GM18508 (cell line): ENCODE measurements around the gene TNIK.
"Not testable (repeated sequence)": the region's sequence is repeated elsewhere in the genome, so short reads cannot be mapped to it uniquely, and the experiment has no call there.

Experiments used
- ATAC-seq: cut with Tn5 transposase; IDR thresholded peaks from one replicate; pipeline ENCODE4 v1.9.1; 2021; ENCODE audit warnings: moderate number of reproducible peaks; ENCODE audit not compliant: insufficient read depth, unreplicated experiment

The TNIK gene

DNA sequence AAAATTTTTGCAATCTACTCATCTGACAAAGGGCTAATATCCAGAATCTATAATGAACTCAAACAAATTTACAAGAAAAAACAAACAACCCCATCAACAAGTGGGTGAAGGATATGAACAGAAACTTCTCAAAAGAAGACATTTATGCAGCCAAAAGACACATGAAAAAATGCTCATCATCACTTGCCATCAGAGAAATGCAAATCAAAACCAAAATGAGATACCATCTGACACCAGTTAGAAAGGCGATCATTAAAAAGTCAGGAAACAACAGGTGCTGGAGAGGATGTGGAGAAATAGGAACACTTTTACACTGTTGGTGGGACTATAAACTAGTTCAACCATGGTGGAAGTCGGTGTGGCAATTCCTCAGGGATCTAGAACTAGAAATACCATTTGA lies 36.1 kb downstream of the TNIK start:
- ATAC-seq = not testable (repeated sequence)

DNA sequence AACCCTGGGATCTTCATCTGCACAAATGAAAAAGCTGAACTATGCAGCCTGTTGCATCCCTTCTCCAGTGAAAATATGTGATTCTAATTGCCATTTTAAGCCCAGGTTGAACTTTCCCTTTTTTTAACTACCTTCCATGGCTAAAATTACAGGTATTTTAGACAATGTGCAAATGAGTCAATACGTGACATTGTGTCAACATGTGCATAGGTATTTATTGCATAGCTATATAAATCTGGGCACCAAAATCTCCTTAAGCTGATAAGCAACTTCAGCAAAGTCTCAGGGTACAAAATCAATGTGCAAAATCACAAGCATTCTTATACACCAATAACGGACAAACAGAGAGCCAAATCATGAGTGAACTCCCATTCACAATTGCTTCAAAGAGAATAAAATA lies 37.4 kb downstream of the TNIK start:
- ATAC-seq = not testable (repeated sequence)

DNA sequence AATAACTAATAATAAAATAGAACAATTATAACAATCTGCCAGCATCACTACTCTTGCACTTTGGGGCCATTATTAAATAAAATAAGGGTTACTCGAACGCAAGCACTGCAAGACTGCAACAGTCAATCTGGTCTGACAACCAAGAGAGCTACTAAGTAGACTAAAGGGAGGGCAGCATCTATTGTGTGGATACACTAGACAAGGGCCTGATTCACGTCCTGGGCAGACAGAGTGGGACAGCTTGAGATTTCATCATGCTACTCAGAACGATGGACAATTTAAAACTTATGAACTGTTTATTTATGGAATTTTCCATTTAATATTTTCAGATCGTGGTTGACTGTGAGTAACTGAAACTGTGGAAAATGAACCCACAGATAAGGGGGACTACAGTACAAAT lies 39.5 kb downstream of the TNIK start:
- ATAC-seq = no peak

DNA sequence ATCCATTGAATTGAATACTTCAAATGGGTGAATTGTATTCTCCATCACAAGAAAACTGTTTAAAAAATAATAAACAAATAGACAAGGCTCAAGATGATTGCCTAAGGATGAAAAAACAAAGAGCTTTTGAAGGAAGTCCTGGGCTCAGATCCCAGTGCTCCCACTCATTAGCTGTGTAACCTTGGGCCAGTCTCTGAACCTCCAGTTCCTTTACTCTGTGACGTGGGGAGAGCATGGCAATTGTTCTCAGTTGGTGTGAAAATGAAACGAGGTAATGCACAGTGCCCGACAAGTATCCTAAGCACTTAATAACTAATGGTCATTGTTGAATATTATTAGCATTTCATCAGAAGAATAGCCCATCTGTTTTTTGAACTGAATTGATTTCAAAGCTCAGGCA lies 40.7 kb downstream of the TNIK start:
- ATAC-seq = no peak

DNA sequence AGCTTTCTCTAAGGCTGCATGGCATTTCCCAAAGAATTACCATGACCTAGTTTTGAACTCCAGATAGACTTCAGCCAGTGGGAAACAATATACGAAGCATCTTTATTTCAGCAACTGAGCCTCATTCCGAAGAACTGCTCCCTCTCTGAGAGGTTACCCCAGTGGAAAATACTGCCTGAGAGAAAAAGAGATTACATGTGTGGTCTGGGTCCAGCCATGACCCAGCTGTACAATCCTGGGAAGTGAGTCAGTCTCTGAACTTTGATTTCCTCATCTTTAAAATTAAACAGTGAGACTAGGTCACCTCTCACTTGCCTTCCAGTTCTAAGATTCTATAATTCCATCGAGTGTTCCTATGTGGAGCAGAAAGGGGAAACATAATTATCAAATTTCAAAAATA lies 42.4 kb downstream of the TNIK start:
- no peak for ATAC-seq

DNA sequence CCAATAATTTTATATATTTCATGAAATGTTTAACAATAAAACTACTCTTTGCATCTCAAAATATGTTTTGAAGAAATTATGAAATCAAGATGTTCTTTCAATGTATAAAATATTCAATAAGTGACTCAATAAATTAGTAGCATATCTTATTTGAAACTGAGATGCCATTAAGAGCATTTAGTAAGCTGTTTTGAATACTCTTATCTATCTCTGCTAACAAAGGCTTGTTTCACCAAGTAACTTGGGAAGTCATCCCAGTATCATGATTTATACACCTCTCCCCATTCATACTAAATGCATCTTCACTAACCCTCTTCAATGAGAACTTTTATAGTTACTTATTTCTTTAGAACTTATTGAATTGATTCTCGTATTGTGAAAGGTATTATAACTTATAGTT lies 43.1 kb downstream of the TNIK start:
- no peak for ATAC-seq

DNA sequence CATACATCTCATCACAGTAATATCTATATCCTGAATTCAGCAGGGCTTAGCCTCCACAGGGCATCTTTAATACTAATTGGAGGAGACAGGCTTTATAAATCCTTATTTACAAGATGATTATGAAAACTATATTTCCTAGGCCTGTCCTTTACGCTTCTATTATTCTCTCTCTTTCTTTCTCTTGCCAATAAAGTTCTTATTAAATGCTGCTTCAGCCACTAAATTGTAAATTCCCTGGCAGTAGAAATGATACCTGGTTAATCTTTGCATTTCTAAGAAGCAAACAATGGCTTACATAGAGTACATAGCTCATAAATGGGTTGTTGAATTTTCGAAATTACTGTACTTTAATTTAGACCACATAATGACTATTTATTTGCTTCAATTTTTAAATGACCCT lies 43.5 kb downstream of the TNIK start:
- no peak for ATAC-seq

DNA sequence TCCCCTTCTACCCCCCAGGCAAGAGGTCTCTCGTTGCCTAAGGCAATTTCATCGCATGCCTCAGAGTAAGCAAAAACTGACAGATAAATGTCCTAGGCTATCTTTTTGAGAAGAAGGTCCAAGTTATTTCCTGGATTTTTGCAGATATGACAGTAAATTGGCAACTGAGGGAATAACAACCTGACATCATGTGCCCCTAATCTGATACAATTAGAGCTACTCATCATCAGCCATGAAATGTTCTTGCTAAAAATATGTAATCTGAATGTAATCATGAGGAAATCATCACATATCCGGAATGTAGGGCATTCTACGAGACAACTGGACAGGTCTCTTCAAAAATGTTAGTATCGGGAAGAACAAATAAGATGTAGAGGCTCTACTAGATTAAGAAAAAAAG lies 44.1 kb downstream of the TNIK start:
- no peak for ATAC-seq

DNA sequence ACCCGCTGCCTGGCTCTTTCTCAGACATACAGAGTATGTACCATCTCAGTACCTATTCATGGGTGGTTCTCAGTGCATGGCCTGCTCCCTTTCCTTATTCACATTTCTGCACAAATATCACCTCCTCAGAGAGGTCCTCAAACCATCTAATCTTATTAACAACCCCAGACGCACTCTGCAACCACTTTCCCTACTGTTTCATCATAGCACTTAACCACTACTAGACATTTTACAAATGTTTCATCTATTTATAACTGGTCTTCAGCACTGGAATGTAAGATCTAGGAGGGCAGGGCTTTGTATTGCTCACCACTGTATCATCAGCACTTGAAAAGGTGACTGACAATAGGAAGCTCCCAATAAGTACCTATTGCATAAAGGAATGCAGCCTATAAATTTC lies 45.1 kb downstream of the TNIK start:
- ATAC-seq = no peak

DNA sequence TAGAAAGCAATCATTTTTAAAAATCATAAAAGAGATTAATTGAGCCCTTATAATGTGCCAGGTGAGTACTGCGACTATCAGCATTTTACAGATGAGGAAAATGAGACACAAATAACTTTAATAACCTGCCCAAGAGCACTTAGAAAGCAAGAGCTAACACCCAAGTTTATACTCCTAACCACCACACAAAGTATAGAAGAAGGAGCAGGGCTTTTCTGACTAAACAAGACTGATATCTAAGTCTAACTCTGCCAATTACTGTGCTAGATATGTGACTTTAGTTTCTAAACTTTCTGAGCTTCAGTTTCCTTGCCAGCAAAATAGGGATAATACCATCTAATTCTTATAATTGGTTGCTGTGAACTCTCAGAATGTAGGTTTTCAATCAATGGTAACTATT lies 47.7 kb downstream of the TNIK start:
- no peak for ATAC-seq

DNA sequence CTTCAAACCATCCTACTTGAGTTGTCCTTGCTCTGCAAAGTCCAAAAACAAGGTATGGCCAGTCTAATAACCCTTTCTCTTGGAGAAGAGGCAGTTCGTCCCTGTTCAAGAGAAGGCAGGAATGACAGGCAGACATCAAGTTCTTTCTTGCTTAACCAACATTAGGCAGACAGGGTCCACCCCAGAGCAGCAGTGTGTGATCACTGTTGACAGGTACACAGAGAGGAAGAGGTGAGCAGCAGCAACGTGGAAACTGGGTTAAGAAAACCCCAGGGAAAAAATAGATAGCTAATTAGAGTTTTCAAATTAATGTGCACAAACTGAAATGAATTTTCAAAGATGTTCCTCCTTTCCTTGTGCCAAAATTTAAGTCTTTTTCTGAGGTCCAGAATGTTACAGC lies 48.2 kb downstream of the TNIK start:
- no peak for ATAC-seq

DNA sequence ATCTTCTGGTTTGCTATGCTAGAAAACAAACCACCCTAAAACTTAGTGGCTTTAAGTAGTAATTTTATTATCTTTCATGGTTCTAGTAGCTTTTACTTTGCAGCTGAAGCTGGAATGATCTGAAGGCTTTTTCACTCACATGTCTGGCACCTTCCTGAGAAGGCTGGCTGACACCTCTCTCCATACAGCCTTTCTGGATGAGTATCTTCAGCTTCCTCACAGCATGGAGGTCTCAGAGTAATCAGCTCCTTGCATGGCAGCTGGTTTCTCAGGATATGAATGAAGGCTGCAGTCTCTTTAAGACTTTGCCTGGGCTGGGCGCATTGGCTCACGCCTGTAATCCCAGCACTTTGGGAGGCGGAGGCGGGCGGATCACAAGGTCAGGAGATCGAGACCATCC lies 50.0 kb downstream of the TNIK start:
- ATAC-seq = no peak

DNA sequence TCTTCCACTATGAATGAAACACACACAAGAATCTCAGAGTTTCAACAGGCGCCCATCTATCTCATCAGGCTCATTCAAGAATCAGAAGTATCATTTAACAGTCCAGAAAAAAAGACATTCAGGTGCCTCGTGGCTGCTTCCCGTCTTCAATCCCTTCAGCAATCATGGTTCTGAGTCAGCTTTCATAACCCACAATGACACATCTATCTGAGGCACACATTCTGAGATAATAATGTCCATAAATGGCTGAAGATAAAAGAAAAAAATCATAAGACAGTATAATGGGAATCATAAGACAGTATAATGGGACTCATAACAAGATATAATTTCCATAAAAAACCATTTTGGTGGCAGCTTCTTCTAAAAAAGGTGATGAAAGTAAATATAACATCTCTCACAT lies 52.4 kb downstream of the TNIK start:
- no peak for ATAC-seq

DNA sequence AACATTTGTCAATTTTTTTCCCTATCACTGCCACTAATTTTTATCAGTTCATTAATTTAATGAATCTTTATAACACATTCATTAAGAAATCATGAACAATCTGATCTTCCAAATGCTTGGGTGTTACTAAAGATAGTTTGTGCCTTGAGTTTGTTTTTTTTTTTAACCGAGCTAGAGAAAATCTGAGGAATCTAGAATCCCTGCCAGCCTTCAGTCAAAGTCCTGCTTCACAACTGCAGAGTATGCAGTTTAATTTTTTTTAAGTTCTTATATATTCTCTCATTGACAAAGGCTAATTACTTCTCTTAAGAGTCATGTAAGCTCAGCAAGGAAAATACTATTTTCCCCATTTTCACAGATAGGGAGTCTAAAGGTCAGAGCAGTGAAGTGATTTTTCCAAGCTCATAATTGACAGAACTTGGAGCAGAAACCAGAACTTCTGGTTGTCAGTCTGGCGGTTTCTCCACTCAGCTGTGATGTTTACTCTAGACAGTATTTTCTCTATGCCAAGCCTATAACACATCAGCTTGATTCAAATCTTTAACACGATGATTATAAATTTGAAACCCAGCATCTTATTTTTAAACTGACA lies 55.7 kb downstream of the TNIK start:
- ATAC-seq = no peak

DNA sequence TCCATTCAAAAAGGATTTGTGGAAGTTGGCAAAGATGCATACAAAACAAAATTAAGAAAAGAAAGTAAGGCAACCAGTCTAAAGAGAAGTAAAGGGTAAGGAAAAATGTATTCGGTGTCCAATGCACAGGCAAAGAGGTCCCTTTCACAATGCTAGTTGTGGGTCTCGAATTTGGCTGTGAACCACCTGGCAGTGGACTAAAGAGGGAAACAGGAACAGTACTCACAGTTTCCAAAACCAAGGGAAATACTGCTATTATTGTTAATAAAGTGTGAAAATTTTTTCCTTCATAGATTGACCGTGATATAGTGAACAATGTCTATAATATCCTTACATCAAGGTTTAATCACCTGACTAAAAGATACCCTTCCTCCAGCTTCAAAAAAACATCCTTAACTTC lies 57.9 kb downstream of the TNIK start:
- ATAC-seq = no peak

DNA sequence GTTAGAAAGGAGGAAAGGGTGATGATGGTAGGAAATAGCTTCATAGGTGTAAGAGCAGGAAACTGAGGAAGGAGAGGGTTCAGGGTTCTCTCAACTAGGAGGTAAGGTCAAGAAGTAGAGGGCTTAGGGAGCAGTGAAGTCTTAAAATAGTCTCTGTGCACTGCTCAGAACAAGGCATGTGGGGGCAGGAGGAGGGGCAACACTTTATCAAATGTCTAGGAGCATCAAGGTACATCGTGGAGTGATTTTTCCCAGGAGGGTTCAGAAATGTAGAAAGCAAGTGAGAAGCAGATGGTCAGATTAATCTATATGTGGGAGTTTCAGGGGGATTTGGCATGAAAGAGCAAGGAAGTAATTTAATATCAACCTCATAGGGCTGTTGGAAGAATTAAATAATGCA lies 58.8 kb downstream of the TNIK start:
- ATAC-seq = no peak

DNA sequence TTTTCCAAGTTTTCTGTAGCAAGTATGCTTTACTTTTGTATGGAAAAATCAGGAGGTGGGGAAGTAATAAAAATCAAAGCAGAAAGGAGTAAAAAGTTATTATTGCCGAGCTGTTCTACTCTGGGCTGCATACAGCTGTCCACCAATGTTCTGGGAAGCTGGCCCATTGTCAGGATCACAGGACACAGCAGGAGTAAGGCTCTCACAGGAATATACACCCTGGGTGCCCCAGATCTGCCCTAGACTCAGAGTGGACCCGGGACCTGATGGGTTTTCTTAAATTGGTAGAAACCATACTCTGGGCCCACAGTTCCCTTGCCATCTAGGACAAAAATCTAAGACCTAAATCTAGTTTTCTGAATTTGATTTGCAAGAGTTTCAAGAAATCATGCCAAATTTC lies 60.4 kb downstream of the TNIK start:
- ATAC-seq = no peak

DNA sequence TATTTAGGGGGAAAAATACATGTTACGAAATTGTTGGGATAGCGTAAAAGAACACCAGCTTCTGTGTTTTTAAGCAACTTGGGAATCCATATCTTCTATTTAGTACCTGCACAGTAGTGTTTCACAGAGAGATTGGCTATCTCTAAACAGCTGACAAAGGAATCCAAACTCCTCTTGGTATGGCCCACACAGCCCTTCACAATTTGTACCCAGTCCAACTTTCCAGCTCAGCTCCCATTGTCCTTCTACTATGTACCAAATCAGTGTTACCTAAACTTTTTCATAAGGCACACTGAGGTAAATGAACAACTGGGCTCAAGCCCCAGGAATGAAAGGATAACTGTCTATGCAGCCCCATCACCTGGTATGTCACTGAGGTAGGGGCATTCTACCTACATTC lies 61.9 kb downstream of the TNIK start:
- no peak for ATAC-seq

DNA sequence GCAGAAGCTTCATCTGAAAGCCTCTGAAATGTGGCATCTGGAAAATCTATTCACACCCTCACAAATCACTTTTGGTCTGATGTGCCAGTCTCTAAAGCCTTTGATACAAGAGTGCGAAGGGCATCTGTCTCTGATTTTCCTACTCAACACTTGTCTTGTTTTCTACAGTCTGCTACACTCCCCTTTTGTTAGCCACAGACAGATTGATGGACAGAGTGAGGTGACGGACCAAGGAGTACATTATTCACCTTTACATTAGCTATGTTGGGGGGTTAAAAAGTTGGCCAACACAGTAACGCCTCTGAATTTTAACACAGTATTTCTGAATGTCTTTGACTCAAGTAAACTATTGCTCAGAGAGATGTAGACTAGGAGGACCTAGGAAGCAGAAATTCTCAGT lies 63.1 kb downstream of the TNIK start:
- ATAC-seq = no peak

DNA sequence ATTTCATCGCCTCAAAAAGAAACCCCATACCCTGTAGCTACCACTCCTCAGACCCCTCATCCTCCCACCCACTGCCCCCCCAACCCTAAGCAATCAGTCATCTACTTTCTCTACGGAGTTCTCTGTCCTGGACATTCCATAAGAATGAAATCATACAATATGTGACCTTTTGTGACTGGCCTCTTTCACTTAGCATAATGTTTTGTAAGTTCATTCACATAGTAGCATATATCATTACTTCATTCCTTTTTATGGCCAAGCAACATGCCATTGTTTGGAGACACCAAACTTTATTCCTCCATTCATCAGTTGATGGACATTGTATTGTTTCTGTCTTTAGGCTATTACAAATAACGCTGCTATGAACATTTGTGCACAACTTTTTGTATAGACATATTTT lies 64.2 kb downstream of the TNIK start:
- ATAC-seq = no peak

DNA sequence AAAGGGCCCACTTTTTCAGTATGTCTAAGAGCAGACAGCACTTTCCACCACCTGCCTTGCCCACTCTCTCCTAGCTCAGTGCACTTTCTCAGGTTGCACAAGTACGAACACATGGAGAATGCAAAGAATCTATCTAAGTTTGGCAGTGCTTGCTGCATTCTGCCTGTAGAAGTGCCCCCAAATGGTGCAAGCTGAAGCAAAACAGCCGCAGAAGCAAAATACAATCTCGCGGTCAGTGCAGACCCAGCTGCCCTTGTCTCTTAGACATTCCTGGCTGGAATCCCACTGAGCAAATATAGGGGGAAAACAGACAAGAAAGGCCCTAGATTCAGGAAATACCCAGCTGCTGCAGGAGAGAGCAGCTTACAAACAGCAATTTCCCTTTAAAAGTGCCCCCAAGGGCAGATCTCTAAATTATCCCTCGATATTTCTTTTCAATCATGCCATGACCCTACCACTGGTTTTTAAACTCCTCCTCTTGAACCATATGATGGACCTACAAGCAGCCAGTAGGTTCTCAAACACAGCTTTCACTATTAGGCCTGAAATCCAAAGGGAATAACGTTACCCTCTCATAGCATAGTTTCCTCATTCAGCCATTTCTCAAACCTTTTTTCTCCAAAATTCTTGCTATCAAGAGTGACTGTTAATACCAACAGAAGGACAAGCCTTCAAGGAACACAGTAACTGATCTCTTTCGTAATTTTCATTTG lies 67.0 kb downstream of the TNIK start:
- no peak for ATAC-seq

DNA sequence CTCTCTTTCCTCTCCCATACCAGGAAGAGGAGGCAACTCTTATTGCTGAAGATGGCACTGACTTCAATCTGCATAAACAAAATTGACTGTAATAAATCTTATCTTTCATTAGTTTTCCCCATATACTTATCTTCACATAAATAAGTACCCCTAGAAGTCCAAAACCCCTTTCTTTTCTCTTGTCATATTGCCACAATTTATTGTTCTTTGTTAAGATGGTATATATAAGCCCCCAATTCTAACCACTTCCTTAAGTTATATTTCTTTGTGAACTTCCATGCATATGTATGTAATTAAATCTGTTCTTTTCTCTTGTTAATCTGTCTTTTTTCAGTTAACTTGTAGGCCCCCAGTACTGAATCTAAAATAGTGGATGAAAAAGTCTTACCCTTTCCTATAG lies 68.8 kb downstream of the TNIK start:
- ATAC-seq = no peak
